Upper lobe of left lung (tissue), 6 donors: ENCODE measurements around the gene DMD. TPM values are rescaled to one million over a fixed set of nuclear protein-coding genes. Genes with fewer than 3 reads are reported as not detected.
A peak's percentile ranks its signal among the peaks of the same experiment; 100 is the strongest.

ENCODE experiments used
- ATAC-seq, 2 donors: fragments of 200-7000 bp; cut with Tn5 transposase; one replicate each; pipeline ENCODE4 v1.9.1; 2022; ENCODE audit warnings: mild to moderate bottlenecking in 2 of 2, moderate library complexity in 2 of 2; ENCODE audit not compliant: low FRiP score in 2 of 2
- DNase-seq, 2 donors: peaks; one replicate each; pipeline ENCODE4 v3.0.0-alpha.2; 2019 to 2020
- H3K27ac ChIP-seq, 4 donors: fragments of 200-600 bp; sonication (generic); one replicate each; pipeline ENCODE4 v1.5.1; 2016 to 2019
- H3K27me3 ChIP-seq, 4 donors: fragments of 200-600 bp; sonication (generic); one replicate each; pipeline ENCODE4 v1.5.1; 2017 to 2019
- H3K36me3 ChIP-seq, 4 donors: fragments of 200-600 bp; sonication (generic); one replicate each; pipeline ENCODE4 v1.5.1; 2016 to 2019
- H3K4me1 ChIP-seq, 4 donors: fragments of 200-600 bp; sonication (generic); one replicate each; pipeline ENCODE4 v1.5.1; 2018 to 2019
- H3K4me3 ChIP-seq, 4 donors: fragments of 200-600 bp; sonication (generic); one replicate each; pipeline ENCODE4 v1.5.1; 2017 to 2019; ENCODE audit warnings: mild to moderate bottlenecking in 2 of 4, moderate library complexity in 1 of 4
- H3K9me3 ChIP-seq, 4 donors: fragments of 200-600 bp; sonication (generic); one replicate each; pipeline ENCODE4 v1.5.1; 2018 to 2019
- CTCF ChIP-seq, 6 experiments: fragments of 450-650 bp in 4 of 6; fragments of 200-600 bp in 2 of 6; sonication (generic) in 2 of 6; IDR thresholded peaks; one replicate each; pipeline ENCODE4 v1.5.1; 2016 to 2019; ENCODE audit warnings: antibody characterized with exemption in 6 of 6
- EP300 ChIP-seq, 4 donors: sonication (generic); formaldehyde crosslinking; IDR thresholded peaks; one replicate each; pipeline ENCODE4 v1.5.1; 2017; ENCODE audit warnings: antibody characterized with exemption in 4 of 4, control low read depth in 2 of 4
- POLR2A ChIP-seq, 4 donors: fragments of 450-650 bp; IDR thresholded peaks; one replicate each; pipeline ENCODE4 v1.5.1; 2016 to 2017; ENCODE audit warnings: antibody characterized with exemption in 4 of 4, mild to moderate bottlenecking in 2 of 4
- POLR2AphosphoS5 ChIP-seq, 2 donors: sonication (generic); formaldehyde crosslinking; IDR thresholded peaks; one replicate each; pipeline ENCODE4 v1.5.1; 2017; ENCODE audit warnings: antibody characterized with exemption in 2 of 2
- WGBS, 2 donors: methylation state at CpG; one replicate each; pipeline ENCODE4 v1.1.5; 2017 to 2018; 5-methylcytosine and 5-hydroxymethylcytosine counted together
- total RNA-seq, 6 donors: library from RNA; depleted of rRNA in 4 of 6; stranded (reverse); fragments of >200 nt in 4 of 6; gene quantifications; one replicate each; pipeline versions ENCODE4 v1.1.0 to v1.2.1, GENCODE V29; 2016 to 2021
- donor health status: DM: no; HTN: no; CAD: no; lungs with moderate emphysema.
- donor health status: DM: no; HTN: yes; CAD: no; lungs with severe emphysema.

Gene DMD
- total RNA-seq, 6 donors from 2014 or later: 12.5 to 37.0 (median 24.0) TPM

GRCh38 chrX:33207056-33207455, 4.3 kb downstream of the DMD start:
- peak overlapping the region in 1 of 4 donors; percentile 45 for H3K27ac ChIP-seq
- ATAC-seq (no peak), DNase-seq (no peak)
- 0 to 4% methylated on average over 1 of the region's 1 CpG for whole genome bisulfite sequencing, 2 donors
- no peaks in the 10 kb centered on the region for H3K9me3 ChIP-seq
- no peaks in the 10 kb centered on the region for H3K4me1 ChIP-seq
- H3K27me3 ChIP-seq: no peaks in the 10 kb centered on the region
- TF ChIP-seq POLR2A (IDR thresholded peaks at IDR 0.05) (no peak), CTCF (IDR thresholded peaks at IDR 0.05) (no peak), POLR2AphosphoS5 (IDR thresholded peaks at IDR 0.05) (no peak), EP300 (IDR thresholded peaks at IDR 0.05) (no peak)
- H3K36me3 ChIP-seq: no peaks in the 10 kb centered on the region
- H3K4me3 ChIP-seq: no peak overlapping the region

- no peaks in the 10 kb centered on the region for H3K4me1 ChIP-seq
- TF ChIP-seq POLR2AphosphoS5 (IDR thresholded peaks at IDR 0.05) (no peak), POLR2A (IDR thresholded peaks at IDR 0.05) (no peak), EP300 (IDR thresholded peaks at IDR 0.05) (no peak), CTCF (IDR thresholded peaks at IDR 0.05) (no peak)
- H3K4me3 ChIP-seq: no peak overlapping the region
- no peak for DNase-seq
- no peaks in the 10 kb centered on the region for H3K9me3 ChIP-seq
- peak in 1 of 2 donors; percentile 41 for ATAC-seq
- 37 to 40% methylated on average over 3 of the region's 3 CpGs for WGBS, 2 donors
- no peaks in the 10 kb centered on the region for H3K27me3 ChIP-seq
- H3K27ac ChIP-seq: no peak overlapping the region
- H3K36me3 ChIP-seq: no peaks in the 10 kb centered on the region
Observed at GRCh38 chrX:33205321-33205720, 6.0 kb downstream of the DMD start.

DNA sequence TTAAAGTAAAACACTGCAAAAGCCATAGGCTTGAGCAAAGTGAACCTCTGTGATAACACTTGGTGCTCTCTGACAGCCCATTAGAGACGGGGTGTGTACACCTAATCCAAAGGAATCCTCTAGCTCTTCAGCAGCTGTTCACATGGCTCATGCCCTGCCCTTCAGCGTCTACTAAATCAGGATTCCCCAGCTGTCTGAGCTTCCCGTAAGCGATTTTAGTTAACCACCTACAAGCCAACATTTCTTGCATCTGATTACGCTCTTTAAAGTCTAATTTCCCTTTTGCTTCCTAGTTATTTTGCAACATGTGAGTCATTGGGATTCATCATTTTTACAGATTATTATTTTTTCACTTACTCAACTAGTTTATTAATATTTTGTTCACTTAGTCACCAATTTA, 6.5 kb downstream of the DMD start:
- no peak overlapping the region for H3K27ac ChIP-seq
- DNase-seq (no peak), ATAC-seq (peak in 1 of 2 donors; percentile 62)
- no peaks in the 10 kb centered on the region for H3K4me1 ChIP-seq
- no peaks in the 10 kb centered on the region for H3K36me3 ChIP-seq
- H3K4me3 ChIP-seq: no peak overlapping the region
- H3K27me3 ChIP-seq: no peaks in the 10 kb centered on the region
- TF ChIP-seq EP300 (IDR thresholded peaks at IDR 0.05) (no peak), POLR2AphosphoS5 (IDR thresholded peaks at IDR 0.05) (no peak), CTCF (IDR thresholded peaks at IDR 0.05) (no peak), POLR2A (IDR thresholded peaks at IDR 0.05) (no peak)
- 50 to 61% methylated on average over 5 of the region's 5 CpGs for WGBS, 2 donors
- no peaks in the 10 kb centered on the region for H3K9me3 ChIP-seq

- H3K4me1 ChIP-seq: no peaks in the 10 kb centered on the region
- TF ChIP-seq CTCF (IDR thresholded peaks at IDR 0.05): no peak
- TF ChIP-seq POLR2A (IDR thresholded peaks at IDR 0.05): no peak
- H3K4me3 ChIP-seq: no peak overlapping the region
- 64 to 66% methylated on average over 8 of the region's 8 CpGs for WGBS, 2 donors
- DNase-seq (no peak), ATAC-seq (no peak)
- no peaks in the 10 kb centered on the region for H3K36me3 ChIP-seq
- no peak overlapping the region for H3K27ac ChIP-seq
- no peaks in the 10 kb centered on the region for H3K9me3 ChIP-seq
- no peaks in the 10 kb centered on the region for H3K27me3 ChIP-seq
Observed at GRCh38 chrX:33198561-33199279, 12.6 kb downstream of the DMD start.

DNA sequence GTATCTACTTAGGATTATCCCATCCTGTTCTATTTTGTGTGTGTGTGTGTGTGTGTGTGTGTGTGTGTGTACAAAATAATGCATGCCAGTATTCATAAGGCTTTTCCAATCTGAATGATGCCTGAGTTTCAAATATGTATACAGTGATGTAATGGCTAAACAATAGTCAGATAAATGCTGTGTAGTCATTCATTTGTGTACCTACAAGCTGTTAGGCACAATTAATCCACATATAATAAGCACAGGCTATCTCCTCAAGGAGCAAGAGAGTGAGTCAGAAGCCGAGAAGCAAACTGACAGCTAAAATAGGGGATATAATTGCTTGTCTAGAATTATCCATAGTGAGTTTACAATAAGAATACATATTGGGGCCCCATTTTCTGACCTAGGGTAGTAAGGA, 15.7 kb downstream of the DMD start:
- ATAC-seq: no peak
- 62 to 63% methylated on average over 1 of the region's 1 CpG for WGBS, 2 donors
- peak overlapping the region in 2 of 4 donors; percentile 5 to 43 for H3K27ac ChIP-seq
- H3K36me3 ChIP-seq: no peaks in the 10 kb centered on the region
- no peaks in the 10 kb centered on the region for H3K27me3 ChIP-seq
- TF ChIP-seq EP300 (IDR thresholded peaks at IDR 0.05): no peak
- TF ChIP-seq POLR2AphosphoS5 (IDR thresholded peaks at IDR 0.05): no peak
- no peak for DNase-seq
- H3K4me3 ChIP-seq: no peak overlapping the region
- no peaks in the 10 kb centered on the region for H3K4me1 ChIP-seq
- no peaks in the 10 kb centered on the region for H3K9me3 ChIP-seq
